Superior temporal gyrus (tissue), 1 donor: Measurements from ENCODE around the gene ENG.
A peak's percentile ranks its signal among the peaks of the same experiment; 100 is the strongest.
"Not testable (repeated sequence)": the region's sequence is repeated elsewhere in the genome, so short reads cannot be mapped to it uniquely, and the experiment has no call there.

Experiments used
- DNase-seq: peaks from one replicate; pipeline ENCODE4 v3.0.0-alpha.2; 2016; ENCODE audit errors: extremely low spot score

The ENG gene

GRCh38 chr9:127878652-127879390 lies 24.4 kb upstream of the ENG start:
- no peak for DNase-seq

- DNase-seq: no peak
Measured at GRCh38 chr9:127878001-127878651, 23.7 kb upstream of the ENG start.

- DNase-seq: peak; percentile 87
Measured at GRCh38 chr9:127877566-127877998, 23.1 kb upstream of the ENG start, which contains the start of gene AK1. TSS of gene AK1 (minus strand) at chr9:127877675. CDS start at chr9:127874617, 3,058 bp downstream.

- DNase-seq: peak; percentile 33
Measured at GRCh38 chr9:127876764-127877562, 22.5 kb upstream of the ENG start.

- no peak for DNase-seq
Measured at GRCh38 chr9:127876026-127876763, 21.7 kb upstream of the ENG start.

- no peak for DNase-seq
Measured at GRCh38 chr9:127875306-127875966, 21.0 kb upstream of the ENG start.

- no peak for DNase-seq
Measured at GRCh38 chr9:127874301-127875221, 20.1 kb upstream of the ENG start.

- peak; percentile 86 for DNase-seq
Measured at GRCh38 chr9:127873886-127874285, 19.4 kb upstream of the ENG start.

GRCh38 chr9:127873223-127873691 lies 18.8 kb upstream of the ENG start:
- peak; percentile 17 for DNase-seq

GRCh38 chr9:127872369-127873222 lies 18.1 kb upstream of the ENG start:
- no peak for DNase-seq

GRCh38 chr9:127871531-127871930 lies 17.1 kb upstream of the ENG start:
- no peak for DNase-seq

GRCh38 chr9:127870887-127871286 lies 16.4 kb upstream of the ENG start:
- no peak for DNase-seq

- DNase-seq: not testable (repeated sequence)
Measured at GRCh38 chr9:127870153-127870491, 15.7 kb upstream of the ENG start.

- peak; percentile 83 for DNase-seq
Measured at GRCh38 chr9:127869310-127870152, 15.1 kb upstream of the ENG start.

- DNase-seq: no peak
Measured at GRCh38 chr9:127868278-127868902, 13.9 kb upstream of the ENG start.

GRCh38 chr9:127867356-127868277 lies 13.2 kb upstream of the ENG start:
- DNase-seq: no peak

- DNase-seq: no peak
Measured at GRCh38 chr9:127866535-127866934, 12.1 kb upstream of the ENG start.
